Heart left ventricle (tissue), 13 donors: Measurements from ENCODE around the gene EPHA1.

ENCODE experiments used
- POLR2A ChIP-seq, 2 donors: fragments of 450-650 bp; IDR thresholded peaks; one replicate each; pipeline ENCODE4 v1.6.1; 2017; ENCODE audit warnings: antibody characterized with exemption in 2 of 2, mild to moderate bottlenecking in 2 of 2, moderate library complexity in 2 of 2
- TF ChIP-seq, protein P1 (sequence below), 12 donors: fragments of 200-600 bp; sonication (generic) in 4 of 12; IDR thresholded peaks; one replicate each; pipeline versions ENCODE4 v1.5.0 to v1.8.0; 2018 to 2022; ENCODE audit warnings: antibody characterized with exemption in 12 of 12, mild to moderate bottlenecking in 5 of 12
- donor health status: ischemic (EF 13 %, LVEDD 7.1; RV severe dilation, severe dysfunction).
- donor health status: DM: no; HTN: yes; CAD: no.
- donor health status: DM: no; HTN: no; CAD: no.
- donor health status: ischemic (EF 25% LVEDD 6.9; RV normal size, moderate dysfunction).
- donor health status: ischemic (EF 25% LVEDD 5.7; RV mildly dilated, moderate dysfunction).
- donor health status: ischemic (EF 35%, LVEDD 5.7; RV mildly dilated, moderate dysfunction).
- donor health status: nonischemic (EF 11% LVEDD 7.7; RV severe dilation, severe dysfunction).
- donor health status: DM: yes; HTN: yes; CAD: no.
- donor health status: PGD.
- donor health status: ischemic (EF 29% LVEDD 5.4; RV normal size, mild dysfunction).
- donor health status: nonischemic (EF 23%, LVEDD 6.1; RV moderate dilation, normal function).

GRCh38 chr7:143419880-143420279, 11.2 kb upstream of the EPHA1 start:
- no peak for TF ChIP-seq POLR2A (IDR thresholded peaks at IDR 0.05)
- TF ChIP-seq, protein P1, sequence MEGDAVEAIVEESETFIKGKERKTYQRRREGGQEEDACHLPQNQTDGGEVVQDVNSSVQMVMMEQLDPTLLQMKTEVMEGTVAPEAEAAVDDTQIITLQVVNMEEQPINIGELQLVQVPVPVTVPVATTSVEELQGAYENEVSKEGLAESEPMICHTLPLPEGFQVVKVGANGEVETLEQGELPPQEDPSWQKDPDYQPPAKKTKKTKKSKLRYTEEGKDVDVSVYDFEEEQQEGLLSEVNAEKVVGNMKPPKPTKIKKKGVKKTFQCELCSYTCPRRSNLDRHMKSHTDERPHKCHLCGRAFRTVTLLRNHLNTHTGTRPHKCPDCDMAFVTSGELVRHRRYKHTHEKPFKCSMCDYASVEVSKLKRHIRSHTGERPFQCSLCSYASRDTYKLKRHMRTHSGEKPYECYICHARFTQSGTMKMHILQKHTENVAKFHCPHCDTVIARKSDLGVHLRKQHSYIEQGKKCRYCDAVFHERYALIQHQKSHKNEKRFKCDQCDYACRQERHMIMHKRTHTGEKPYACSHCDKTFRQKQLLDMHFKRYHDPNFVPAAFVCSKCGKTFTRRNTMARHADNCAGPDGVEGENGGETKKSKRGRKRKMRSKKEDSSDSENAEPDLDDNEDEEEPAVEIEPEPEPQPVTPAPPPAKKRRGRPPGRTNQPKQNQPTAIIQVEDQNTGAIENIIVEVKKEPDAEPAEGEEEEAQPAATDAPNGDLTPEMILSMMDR (IDR thresholded peaks at IDR 0.05), result no peak
